ENCODE measurements around the gene ARL14. TPM values are rescaled to one million over a fixed set of nuclear protein-coding genes. Genes with fewer than 3 reads are reported as not detected.

ARL14 gene
- total RNA-seq, 1 experiment from 2014 or later = not detected

GRCh38 chr3:160703974-160704373 is 27.0 kb downstream of the ARL14 start:
- Mint-ChIP-seq H3K27me3 (ENCODE audit: low read depth) (no peaks in the 10 kb centered on the region; the same call in 1 of the 2 replicates), H3K27ac (no peak overlapping the region), H3K9me3 (no peaks in the 10 kb centered on the region), H3K4me3 (no peak overlapping the region), H3K4me1 (peaks cover 6 to 7% of the 10 kb centered on the region in 2 experiments), H3K36me3 (ENCODE audit: insufficient read depth in 1 of 3, low read depth in 3 of 3) (no peaks in the 10 kb centered on the region)
- Histone ChIP-seq H2BK5ac (ENCODE audit: insufficient read length, low read length) (no peak overlapping the region), H3K79me1 (ENCODE audit: insufficient read depth, low read depth, low read length, poor library complexity, severe bottlenecking) (no peaks in the 10 kb centered on the region), H3K18ac (ENCODE audit: insufficient read length, low read depth, low read length) (no peak overlapping the region), H3K79me2 (ENCODE audit: insufficient read depth, low read length) (no peaks in the 10 kb centered on the region), H2BK15ac (ENCODE audit: low read depth, low read length) (no peak overlapping the region), H3K27ac (ENCODE audit: insufficient read length, low read depth, low read length) (no peak overlapping the region), H3K56ac (ENCODE audit: insufficient read length, low read depth, low read length) (no peak overlapping the region), H2BK12ac (ENCODE audit: insufficient read length, low read depth, low read length) (no peak overlapping the region), H2AFZ (ENCODE audit: low read length) (no peak overlapping the region), H2BK20ac (ENCODE audit: low read depth, low read length, poor library complexity, severe bottlenecking) (no peak overlapping the region), H3K27me3 (ENCODE audit: insufficient read depth, low read length) (no peaks in the 10 kb centered on the region), H2BK120ac (ENCODE audit: low read depth, low read length, poor library complexity, severe bottlenecking) (no peak overlapping the region), H3K9ac (ENCODE audit: extremely low read depth, insufficient read length, low read length) (no peak overlapping the region), H2AK5ac (ENCODE audit: insufficient read length, low read length) (no peak overlapping the region), H3K9me3 (ENCODE audit: control insufficient read depth, low read depth, low read length) (no peaks in the 10 kb centered on the region), H3K23me2 (ENCODE audit: insufficient read length, low read depth, low read length, poor library complexity, severe bottlenecking) (no peaks in the 10 kb centered on the region), H4K91ac (ENCODE audit: insufficient read length, low read depth, low read length) (no peak overlapping the region), H3K14ac (ENCODE audit: insufficient read depth, low read length) (no peak overlapping the region), H3K4ac (ENCODE audit: low read depth, low read length) (no peak overlapping the region), H3K4me2 (ENCODE audit: insufficient read depth, insufficient read length, low read length) (no peak overlapping the region), H4K8ac (replicated peaks; ENCODE audit: insufficient read length, low read depth, low read length) (no peak overlapping the region), H4K5ac (ENCODE audit: insufficient read length, low read depth, low read length) (no peak overlapping the region), H3T11ph (ENCODE audit: low read length) (no peak overlapping the region), H3K23ac (ENCODE audit: insufficient read length, low read depth, low read length) (no peak overlapping the region), H3K4me1 (ENCODE audit: insufficient read depth, low read length) (no peaks in the 10 kb centered on the region), H4K20me1 (ENCODE audit: control insufficient read depth, insufficient read depth, insufficient read length) (no peaks in the 10 kb centered on the region)
- TF ChIP-seq CTCF (conservative IDR thresholded peaks at IDR 0.05) = no peak
- no peak for DNase-seq
- WGBS (ENCODE audit: extremely low coverage, insufficient read length, low lambda C conversion rate) = no CpG with 5 or more reads among the region's 2 CpGs
